Right lobe of liver (tissue), 6 donors: ENCODE measurements around the gene TMEM131. TPM values are rescaled to one million over a fixed set of nuclear protein-coding genes. Genes with fewer than 3 reads are reported as not detected.
"Not testable (repeated sequence)": the region's sequence is repeated elsewhere in the genome, so short reads cannot be mapped to it uniquely, and the experiment has no call there.

Experiments
- ATAC-seq, 4 donors: fragments of 200-7000 bp; cut with Tn5 transposase; one replicate each; pipeline ENCODE4 v1.9.1; 2020; ENCODE audit warnings: mild to moderate bottlenecking in 4 of 4, moderate library complexity in 4 of 4
- DNase-seq, 3 donors: peaks; one replicate each; pipeline ENCODE4 v3.0.0-alpha.2; 2020
- H3K27ac ChIP-seq, 3 donors: fragments of 200-600 bp; one replicate each; pipeline ENCODE4 v1.8.0; 2022
- H3K27me3 ChIP-seq, 2 donors: fragments of 200-600 bp; one replicate each; pipeline ENCODE4 v1.8.0; 2022
- H3K36me3 ChIP-seq, 4 donors: fragments of 200-600 bp; sonication (generic) in 1 of 4; one replicate each; pipeline versions ENCODE4 v1.5.1 to v1.8.0; 2017 to 2022; ENCODE audit warnings: control low read depth in 1 of 4
- H3K4me1 ChIP-seq, 4 donors: fragments of 200-600 bp; sonication (generic) in 1 of 4; one replicate each; pipeline versions ENCODE4 v1.5.1 to v1.8.0; 2017 to 2022; ENCODE audit warnings: control low read depth in 1 of 4
- H3K4me3 ChIP-seq, 3 donors: fragments of 200-600 bp; one replicate each; pipeline ENCODE4 v1.8.0; 2022
- H3K9me3 ChIP-seq, 4 donors: fragments of 200-600 bp; sonication (generic) in 1 of 4; one replicate each; pipeline versions ENCODE4 v1.5.1 to v1.8.0; 2017 to 2022; ENCODE audit warnings: control low read depth in 1 of 4
- POLR2A ChIP-seq: fragments of 450-650 bp; IDR thresholded peaks from one replicate; pipeline ENCODE4 v1.6.1; 2017; ENCODE audit warnings: antibody characterized with exemption, mild to moderate bottlenecking
- WGBS: methylation state at CpG from one replicate; pipeline ENCODE4 v1.1.6; 2018; ENCODE audit warnings: low coverage, low lambda C conversion rate; ENCODE audit not compliant: insufficient coverage; ENCODE audit errors: missing lambda C conversion rate; 5-methylcytosine and 5-hydroxymethylcytosine counted together
- intact Hi-C, 2 donors: fragments of 100-400 bp; cut with DNase I; formaldehyde crosslinking; loops; one replicate each; pipeline versions ENCODE4 v1.11.2 to v1.14.1; 2022
- long read RNA-seq: library from polyadenylated mRNA; unstranded; transcript quantifications from one replicate; pipeline ENCODE4 v2.0.0, GENCODE V29; 2019
- total RNA-seq, 6 experiments: library from RNA; depleted of rRNA in 2 of 6; stranded (reverse); fragments of >200 nt in 2 of 6; fragmentation: NEBNext Ultra II Directional in 3 of 6; extraction: Animal tissue kit (Norgen Biotek cat#: 25700) in 3 of 6; gene quantifications; one replicate each; pipeline versions ENCODE4 v1.1.0 to v1.2.4, GENCODE V29; 2016 to 2023
- TF ChIP-seq, protein P1 (sequence below), 4 donors: fragments of 200-600 bp in 3 of 4; fragments of 450-650 bp in 1 of 4; IDR thresholded peaks; one replicate each; pipeline versions ENCODE4 v1.5.1 to v1.8.0; 2016 to 2022; ENCODE audit warnings: antibody characterized with exemption in 4 of 4, mild to moderate bottlenecking in 2 of 4
- donor health status: DM: no; HTN: yes; CAD: no.
- donor health status: DM: no; HTN: no; CAD: no.
- donor health status: DM: no; HTN: no; CAD: no.
- donor health status: DM: no; HTN: yes; CAD: no.
- donor health status: DM: no; HTN: yes; CAD: no.

The TMEM131 gene
- 10 to 100 TPM; 14.8 to 34.0 (median 17.8) TPM for total RNA-seq
- long read RNA-seq, partial matches to known transcripts = 1 of 1 reads
- long read RNA-seq, other reads (novel, unspliced or antisense) = 0 of 1 reads

DNA sequence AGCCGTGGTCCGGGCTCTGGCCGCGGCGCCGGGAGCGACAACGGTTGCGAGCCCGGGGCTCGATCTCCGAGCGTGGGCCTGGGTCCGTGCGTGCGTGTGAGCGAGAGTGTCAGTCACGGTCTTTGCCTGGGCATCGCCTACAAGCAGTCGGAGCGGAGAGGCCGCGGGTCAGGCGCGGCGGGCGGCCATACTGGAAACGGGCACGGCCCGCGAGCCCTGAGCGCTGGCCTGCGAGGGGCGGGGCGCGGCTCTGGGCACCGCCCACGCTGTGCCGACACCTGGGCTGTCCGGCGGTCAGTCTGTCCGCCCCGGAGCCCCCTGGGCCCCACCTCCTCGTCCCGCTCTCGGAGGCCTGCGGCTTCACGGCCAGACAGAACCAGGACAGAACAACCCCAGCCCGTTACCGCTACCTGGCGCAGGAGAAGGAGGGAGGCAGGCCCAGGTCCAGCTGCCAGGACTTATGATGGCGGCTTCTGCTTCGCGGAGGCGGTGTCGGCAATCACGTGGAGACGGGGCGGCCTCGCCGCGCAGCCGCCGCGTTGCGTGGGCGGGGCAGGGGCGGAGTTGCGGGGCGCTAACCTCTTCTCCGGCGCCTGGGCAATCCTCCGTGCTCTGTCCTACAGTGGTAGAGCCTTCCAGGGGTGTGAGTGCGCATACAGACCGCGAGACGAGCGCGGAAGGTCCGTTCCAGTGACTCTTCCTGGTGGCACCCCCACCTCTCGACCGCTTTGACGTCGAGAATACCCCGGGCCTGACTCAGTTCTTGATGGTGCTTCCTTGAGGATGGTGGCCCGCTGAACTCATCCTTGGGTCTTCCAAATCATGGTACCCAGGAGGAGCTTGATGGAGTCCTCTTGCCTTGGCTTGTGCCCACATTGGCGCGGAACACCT is at the start of gene TMEM131:
Gene TMEM131 (minus strand): TSS at position 215 of the 891 bp plus-strand sequence. CDS start 286 bp downstream, outside the sequence.
- intact Hi-C loops = no loop called here
- Histone ChIP-seq H3K4me1 (peaks cover 0 to 23% (median 12%) of the 10 kb centered on the region in 4 donors), H3K27ac (peak within 1 kb of the TSS; percentile 95), H3K36me3 (no peaks in the 10 kb centered on the region), H3K4me3 (peak within 1 kb of the TSS; percentile 84 to 85 (median 85)), H3K27me3 (no peaks in the 10 kb centered on the region), H3K9me3 (no peaks in the 10 kb centered on the region)
- peak; percentile 96 to 97 (median 97) for DNase-seq
- ATAC-seq = peak; percentile 92 to 96 (median 94)
- WGBS = 0% methylated on average over 2 of the region's 88 CpGs
- peak; percentile 83 for TF ChIP-seq POLR2A
- TF ChIP-seq, protein P1, sequence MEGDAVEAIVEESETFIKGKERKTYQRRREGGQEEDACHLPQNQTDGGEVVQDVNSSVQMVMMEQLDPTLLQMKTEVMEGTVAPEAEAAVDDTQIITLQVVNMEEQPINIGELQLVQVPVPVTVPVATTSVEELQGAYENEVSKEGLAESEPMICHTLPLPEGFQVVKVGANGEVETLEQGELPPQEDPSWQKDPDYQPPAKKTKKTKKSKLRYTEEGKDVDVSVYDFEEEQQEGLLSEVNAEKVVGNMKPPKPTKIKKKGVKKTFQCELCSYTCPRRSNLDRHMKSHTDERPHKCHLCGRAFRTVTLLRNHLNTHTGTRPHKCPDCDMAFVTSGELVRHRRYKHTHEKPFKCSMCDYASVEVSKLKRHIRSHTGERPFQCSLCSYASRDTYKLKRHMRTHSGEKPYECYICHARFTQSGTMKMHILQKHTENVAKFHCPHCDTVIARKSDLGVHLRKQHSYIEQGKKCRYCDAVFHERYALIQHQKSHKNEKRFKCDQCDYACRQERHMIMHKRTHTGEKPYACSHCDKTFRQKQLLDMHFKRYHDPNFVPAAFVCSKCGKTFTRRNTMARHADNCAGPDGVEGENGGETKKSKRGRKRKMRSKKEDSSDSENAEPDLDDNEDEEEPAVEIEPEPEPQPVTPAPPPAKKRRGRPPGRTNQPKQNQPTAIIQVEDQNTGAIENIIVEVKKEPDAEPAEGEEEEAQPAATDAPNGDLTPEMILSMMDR (IDR thresholded peaks at IDR 0.05) = no peak

DNA sequence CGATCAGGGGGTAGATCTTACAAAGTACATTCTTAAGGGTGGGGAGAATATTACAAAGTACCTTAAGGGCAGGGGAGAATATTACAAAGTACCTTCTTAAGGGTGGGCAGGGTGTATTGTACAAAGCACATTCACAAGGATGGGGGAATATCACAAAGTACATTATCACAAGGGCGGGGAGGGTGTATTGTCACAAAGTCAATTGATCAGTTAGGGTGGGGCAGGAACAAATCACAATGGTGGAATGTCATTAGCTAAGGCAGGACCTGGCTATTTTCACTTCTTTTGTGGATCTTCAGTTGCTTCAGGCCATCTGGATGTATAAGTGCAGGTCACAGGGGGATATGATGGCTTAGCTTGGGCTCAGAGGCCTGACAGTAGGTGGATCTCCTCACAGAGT is 49.0 kb upstream of the TMEM131 start:
- 74% methylated on average over 2 of the region's 2 CpGs for WGBS
- intact Hi-C loops = not testable (repeated sequence)

DNA sequence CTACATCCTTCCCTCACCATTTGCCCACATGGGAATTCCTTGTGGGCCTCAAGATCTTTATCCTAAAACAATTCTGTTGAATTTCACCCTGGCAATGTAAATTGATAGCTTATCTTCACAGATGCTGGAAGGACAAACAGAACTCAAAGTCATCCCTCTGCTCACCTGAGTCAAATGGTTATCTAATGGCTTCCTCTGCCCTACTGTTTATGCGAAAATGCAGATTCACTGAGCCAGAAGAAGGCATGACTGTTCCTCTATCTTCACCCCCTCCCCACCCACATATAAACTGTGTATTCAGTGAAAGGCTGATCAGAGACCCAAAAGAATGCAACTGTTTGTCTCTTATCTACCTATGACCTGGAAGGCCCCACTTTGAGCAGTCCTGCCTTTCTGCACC is 47.4 kb upstream of the TMEM131 start:
- DNase-seq (no peak), ATAC-seq (no peak)
- no peaks in the 10 kb centered on the region for H3K9me3 ChIP-seq
- no CpG with 5 or more reads among the region's 1 CpG for WGBS
- H3K36me3 ChIP-seq = no peaks in the 10 kb centered on the region
- no peak for TF ChIP-seq POLR2A
- TF ChIP-seq, protein P1 (IDR thresholded peaks at IDR 0.05) = no peak
- no peak overlapping the region for H3K27ac ChIP-seq
- H3K27me3 ChIP-seq = no peaks in the 10 kb centered on the region
- no peak overlapping the region for H3K4me3 ChIP-seq
- no peaks in the 10 kb centered on the region for H3K4me1 ChIP-seq
- intact Hi-C loops = no loop called here

More for the DNA sequence above, 49.0 kb upstream of the TMEM131 start:
- not testable (repeated sequence) for ATAC-seq, H3K27me3 ChIP-seq, DNase-seq, H3K4me3 ChIP-seq, H3K27ac ChIP-seq, H3K36me3 ChIP-seq, H3K9me3 ChIP-seq, H3K4me1 ChIP-seq

- 81% methylated on average over 3 of the region's 8 CpGs for WGBS
- DNase-seq (no peak), ATAC-seq (no peak)
These were observed 44.7 kb upstream of the TMEM131 start for GRCh38 chr2:98040331-98040939.

More at GRCh38 chr2:98040331-98040939, 44.7 kb upstream of the TMEM131 start:
- H3K27ac ChIP-seq = no peak overlapping the region
- no peaks in the 10 kb centered on the region for H3K27me3 ChIP-seq
- no peaks in the 10 kb centered on the region for H3K36me3 ChIP-seq
- TF ChIP-seq, protein P1 (IDR thresholded peaks at IDR 0.05) = no peak
- TF ChIP-seq POLR2A = no peak
- no peak overlapping the region for H3K4me3 ChIP-seq
- no peaks in the 10 kb centered on the region for H3K4me1 ChIP-seq
- H3K9me3 ChIP-seq = no peaks in the 10 kb centered on the region
- intact Hi-C loops = no loop called here
